RWPE1 (cell line): ENCODE measurements around the gene ZER1.
A peak's percentile ranks its signal among the peaks of the same experiment; 100 is the strongest.

Source experiments
- CTCF ChIA-PET: fragments of 350-600 bp; sonication (Branson Sonifier 250); formaldehyde crosslinking; extraction: SDS; loops from one replicate; lab custom pipeline; 2021; lab: Yijun Ruan, JAX
- POLR2A ChIA-PET: fragments of 400-600 bp; formaldehyde crosslinking; extraction: SDS; loops from one replicate; lab custom pipeline; 2020; ENCODE audit warnings: antibody characterized with exemption; ENCODE audit not compliant: low non-redundant PET; lab: Yijun Ruan, JAX
- DNase-seq: peaks from one replicate; pipeline ENCODE4 v3.0.0; 2012; ENCODE audit warnings: low spot score
- H3K27ac ChIP-seq: fragments of 450-650 bp; 2 replicates; pipeline ENCODE4 v1.5.1; 2017
- CTCF ChIP-seq: fragments of 450-650 bp; conservative IDR thresholded peaks from 2 replicates; pipeline ENCODE4 v1.5.1; 2017; ENCODE audit warnings: low read depth, mild to moderate bottlenecking

Gene ZER1

GRCh38 chr9:128721487-128722010 is 50.2 kb downstream of the ZER1 start:
- no peak for DNase-seq
- CTCF ChIA-PET: interaction anchor here (0.5 kb wide), 1 partner anchor 154 kb away, joined by 3 read pairs; no protein-coding TSS in a partner anchor
- POLR2A ChIA-PET: no interaction called here
- peak overlapping the region; percentile 82 for H3K27ac ChIP-seq
- TF ChIP-seq CTCF: no peak

- TF ChIP-seq CTCF: no peak
- peak overlapping the region; percentile 82 for H3K27ac ChIP-seq
- DNase-seq: no peak
- POLR2A ChIA-PET: no interaction called here
- CTCF ChIA-PET: interaction anchor here (0.5 to 0.7 kb wide), 2 partner anchors 28 to 155 kb away, joined by 3 to 5 read pairs; no protein-coding TSS in a partner anchor
Measured at GRCh38 chr9:128720841-128721486, 50.8 kb downstream of the ZER1 start.

GRCh38 chr9:128719919-128720605 is 51.7 kb downstream of the ZER1 start:
- CTCF ChIA-PET: interaction anchor here (0.7 to 1.2 kb wide), 2 partner anchors 18 to 29 kb away, joined by 5 to 7 read pairs; partner anchors contain the start of gene PKN3
- no peak for TF ChIP-seq CTCF
- POLR2A ChIA-PET: no interaction called here
- H3K27ac ChIP-seq: peak overlapping the region; percentile 82
- no peak for DNase-seq

- no peak for TF ChIP-seq CTCF
Measured at GRCh38 chr9:128718475-128718874, 53.3 kb downstream of the ZER1 start.

GRCh38 chr9:128718047-128718446 is 53.7 kb downstream of the ZER1 start:
- CTCF ChIA-PET: no interaction called here
- peak overlapping the region; percentile 82 for H3K27ac ChIP-seq
- DNase-seq: no peak
- TF ChIP-seq CTCF: no peak
- POLR2A ChIA-PET: interaction anchor here (0.6 kb wide), 2 partner anchors 45 to 82 kb away, joined by 3 to 8 read pairs; no protein-coding TSS in a partner anchor

More at GRCh38 chr9:128718475-128718874, 53.3 kb downstream of the ZER1 start:
- H3K27ac ChIP-seq: peak overlapping the region; percentile 82
- ChIA-PET POLR2A (no interaction called here), CTCF (interaction anchor here (1.2 kb wide), 1 partner anchor 16 kb away, joined by 7 read pairs; the partner anchor contains the start of gene PKN3)
- DNase-seq: no peak

- ChIA-PET CTCF (interaction anchor here (0.6 to 0.7 kb wide), 3 partner anchors 11 to 101 kb away, joined by 3 to 5 read pairs (median 4); no protein-coding TSS in a partner anchor), POLR2A (no interaction called here)
- DNase-seq: no peak
- H3K27ac ChIP-seq: peak overlapping the region; percentile 50
- no peak for TF ChIP-seq CTCF
Measured at GRCh38 chr9:128716581-128717254, 55.0 kb downstream of the ZER1 start.
